Measurements from ENCODE around the gene TBX20. TPM values are rescaled to one million over a fixed set of nuclear protein-coding genes. Genes with fewer than 3 reads are reported as not detected.
"Not testable (repeated sequence)": the region's sequence is repeated elsewhere in the genome, so short reads cannot be mapped to it uniquely, and the experiment has no call there.

TBX20 gene
- polyA plus RNA-seq, 3 donors: not detected

GRCh38 chr7:35185578-35185907 lies 68.4 kb downstream of the TBX20 start:
- not testable (repeated sequence) for DNase-seq (ENCODE audit: extremely low read depth in 1 of 11, low read depth in 9 of 11, low spot score in 4 of 11)

DNA sequence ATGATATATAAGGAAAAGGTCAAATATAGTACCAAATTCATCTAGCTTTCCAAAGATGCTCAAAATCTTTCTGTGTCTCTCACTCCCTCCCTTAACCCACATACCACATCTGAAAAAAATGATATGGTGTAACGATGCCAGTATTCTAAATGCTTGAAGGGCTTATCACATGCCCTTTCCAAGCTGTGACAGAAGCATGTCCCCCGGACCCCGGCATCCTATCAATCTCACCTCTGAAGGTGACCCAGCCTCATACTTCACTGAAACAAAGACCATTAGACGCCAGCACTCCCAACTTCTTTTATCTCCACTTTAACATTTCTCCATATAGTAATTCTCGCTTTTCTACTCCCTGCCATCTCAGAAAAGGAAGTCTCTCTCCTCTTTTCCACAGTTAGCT lies 68.9 kb downstream of the TBX20 start:
- not testable (repeated sequence) for DNase-seq (ENCODE audit: extremely low read depth in 1 of 11, low read depth in 9 of 11, low spot score in 4 of 11)

DNA sequence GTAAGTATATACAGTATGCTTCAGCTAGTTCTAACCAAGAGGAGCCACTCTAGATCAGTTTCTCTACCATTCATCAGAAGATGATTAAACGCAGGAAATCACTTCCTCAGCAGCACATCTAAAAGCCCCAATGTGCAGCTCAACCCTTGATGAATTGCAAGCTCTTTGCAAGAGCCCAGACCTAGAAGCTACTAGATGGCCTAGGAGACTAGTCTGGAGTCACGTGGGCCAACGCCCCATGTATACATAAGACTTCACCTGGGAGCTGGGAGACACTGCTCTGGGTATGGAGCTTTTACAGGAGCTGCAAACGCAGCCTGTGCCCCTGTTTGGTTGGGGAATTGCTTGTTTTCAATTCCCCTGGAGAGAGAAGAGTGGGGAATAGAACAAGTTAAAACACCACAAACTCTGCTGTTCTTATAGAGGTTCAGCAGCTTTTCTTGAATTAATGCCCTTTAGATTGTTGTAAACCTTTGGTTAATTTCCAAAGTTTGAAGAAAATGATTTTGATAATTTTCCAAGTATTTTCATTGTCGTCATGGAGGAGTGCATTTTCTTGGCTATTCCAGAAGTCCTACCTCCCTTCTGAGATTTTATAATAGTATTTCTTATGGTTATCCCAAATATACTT lies 69.9 kb downstream of the TBX20 start:
- not testable (repeated sequence) for DNase-seq (ENCODE audit: extremely low read depth in 1 of 11, low read depth in 9 of 11, low spot score in 4 of 11)

DNA sequence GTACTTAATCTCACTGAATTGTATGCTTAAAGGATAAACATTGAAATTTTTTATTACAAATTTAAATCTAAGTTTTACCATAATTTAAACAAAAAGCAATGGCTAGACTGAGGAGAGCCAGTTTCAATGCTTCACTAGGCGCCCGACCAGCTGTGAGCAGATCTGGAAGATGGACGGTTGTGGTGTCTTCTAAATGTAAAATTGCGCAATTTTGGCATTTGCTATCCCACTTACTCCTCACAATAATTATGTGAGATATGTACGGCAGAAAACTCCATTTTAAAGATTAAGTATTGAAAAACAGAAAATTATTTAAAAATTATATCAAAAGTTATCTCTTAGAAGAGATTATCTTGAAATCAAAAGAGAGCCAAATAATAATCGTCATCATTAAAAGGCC lies 73.2 kb downstream of the TBX20 start:
- not testable (repeated sequence) for DNase-seq (ENCODE audit: extremely low read depth in 1 of 11, low read depth in 9 of 11, low spot score in 4 of 11)

GRCh38 chr7:35173176-35173575 lies 80.7 kb downstream of the TBX20 start:
- DNase-seq (ENCODE audit: extremely low read depth in 1 of 11, low read depth in 9 of 11, low spot score in 4 of 11): not testable (repeated sequence)

DNA sequence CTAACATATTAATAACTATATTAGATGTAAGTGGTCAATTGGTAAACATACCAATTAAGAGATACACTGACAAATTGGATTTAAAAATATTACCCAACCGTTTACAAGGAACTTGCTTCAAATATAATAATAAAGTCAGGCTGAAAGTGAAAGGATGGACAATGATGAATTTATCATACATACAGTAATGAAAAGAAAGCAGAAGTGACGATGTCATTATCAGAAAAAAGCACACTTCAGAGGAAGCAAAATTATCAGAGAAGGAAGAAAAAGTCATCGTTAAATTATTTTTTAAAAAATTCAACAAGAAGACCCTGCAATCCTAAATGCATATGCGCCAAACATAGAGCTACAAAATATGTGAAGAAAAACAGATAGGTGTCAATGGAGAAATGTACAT lies 81.8 kb downstream of the TBX20 start:
- not testable (repeated sequence) for DNase-seq (ENCODE audit: extremely low read depth in 1 of 11, low read depth in 9 of 11, low spot score in 4 of 11)

- DNase-seq (ENCODE audit: extremely low read depth in 1 of 11, low read depth in 9 of 11, low spot score in 4 of 11): not testable (repeated sequence)
Measured at GRCh38 chr7:35167658-35168057, 86.2 kb downstream of the TBX20 start.

- not testable (repeated sequence) for DNase-seq (ENCODE audit: extremely low read depth in 1 of 11, low read depth in 9 of 11, low spot score in 4 of 11)
Measured at GRCh38 chr7:35167158-35167557, 86.7 kb downstream of the TBX20 start.

- not testable (repeated sequence) for DNase-seq (ENCODE audit: extremely low read depth in 1 of 11, low read depth in 9 of 11, low spot score in 4 of 11)
Measured at GRCh38 chr7:35161059-35161740, 92.7 kb downstream of the TBX20 start.

Other genes starting within 250 kb of the TBX20 start
- 10 to 100 TPM; 25.6 to 44.8 (median 34.2) TPM for gene DPY19L1, start 216.6 kb downstream of the TBX20 start, polyA plus RNA-seq (ENCODE audit: insufficient read length in 3 of 3)

All from renal cortex interstitium (tissue), 11 donors.